Ishikawa (cell line): ENCODE measurements around the gene ACBD3.

Experiments used
- CEBPB ChIP-seq: IDR thresholded peaks from 2 replicates; pipeline ENCODE4 v1.6.1; 2012
- CREB1 ChIP-seq: IDR thresholded peaks from 2 replicates; pipeline ENCODE4 v1.6.1; 2012; ENCODE audit warnings: low read depth
- EGR1 ChIP-seq: IDR thresholded peaks from 2 replicates; pipeline ENCODE4 v1.6.1; 2012
- EP300 ChIP-seq: IDR thresholded peaks from 2 replicates; pipeline ENCODE4 v1.6.1; 2012; ENCODE audit warnings: borderline replicate concordance
- FOXM1 ChIP-seq: IDR thresholded peaks from 2 replicates; pipeline ENCODE4 v1.6.1; 2012; ENCODE audit warnings: low read depth, borderline replicate concordance
- MAX ChIP-seq: IDR thresholded peaks from 2 replicates; pipeline ENCODE4 v1.6.1; 2012
- NFIC ChIP-seq: IDR thresholded peaks from 2 replicates; pipeline ENCODE4 v1.6.1; 2012
- RAD21 ChIP-seq: IDR thresholded peaks from 2 replicates; pipeline ENCODE4 v1.6.1; 2012; ENCODE audit warnings: low read depth
- TAF1 ChIP-seq: IDR thresholded peaks from 2 replicates; pipeline ENCODE4 v1.6.1; 2012; ENCODE audit warnings: low read depth, mild to moderate bottlenecking
- TCF12 ChIP-seq: IDR thresholded peaks from 2 replicates; pipeline ENCODE4 v1.6.1; 2012; ENCODE audit warnings: low read depth
- TEAD4 ChIP-seq: IDR thresholded peaks from 2 replicates; pipeline ENCODE4 v1.6.1; 2012
- USF1 ChIP-seq: IDR thresholded peaks from 2 replicates; pipeline ENCODE4 v1.6.1; 2012
- ZBTB7A ChIP-seq: IDR thresholded peaks from 2 replicates; pipeline ENCODE4 v1.6.1; 2012; ENCODE audit warnings: low read depth
- TF ChIP-seq, protein P1 (sequence below): IDR thresholded peaks from 2 replicates; pipeline ENCODE4 v1.6.1; 2012; ENCODE audit warnings: low read depth, mild to moderate bottlenecking

ACBD3 gene

DNA sequence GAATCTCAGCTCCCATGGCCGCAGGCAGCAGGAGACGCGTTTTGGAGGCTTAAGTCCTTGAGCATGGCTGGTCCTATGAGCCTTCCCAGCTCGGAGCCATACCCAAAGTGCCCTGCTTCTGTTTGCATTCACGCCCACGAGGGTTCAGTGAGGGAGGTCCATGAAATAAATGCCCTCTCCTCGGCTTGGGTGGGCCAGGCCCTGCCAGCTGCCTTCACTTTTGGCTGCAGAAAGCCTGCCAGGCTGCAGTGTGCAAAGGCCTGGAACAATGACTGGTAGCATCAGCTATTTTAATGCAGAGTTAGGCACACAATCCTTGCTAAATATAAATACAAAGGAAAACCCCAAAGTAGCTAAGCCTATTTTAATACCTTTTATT is 74.7 kb downstream of the ACBD3 start:
- no peak for TF ChIP-seq CREB1
- TF ChIP-seq TCF12: no peak
- no peak for TF ChIP-seq MAX
- no peak for TF ChIP-seq CEBPB
- no peak for TF ChIP-seq ZBTB7A
- no peak for TF ChIP-seq FOXM1
- no peak for TF ChIP-seq TEAD4
- no peak for TF ChIP-seq NFIC
- TF ChIP-seq EP300: no peak
- no peak for TF ChIP-seq EGR1
- TF ChIP-seq TAF1: no peak

DNA sequence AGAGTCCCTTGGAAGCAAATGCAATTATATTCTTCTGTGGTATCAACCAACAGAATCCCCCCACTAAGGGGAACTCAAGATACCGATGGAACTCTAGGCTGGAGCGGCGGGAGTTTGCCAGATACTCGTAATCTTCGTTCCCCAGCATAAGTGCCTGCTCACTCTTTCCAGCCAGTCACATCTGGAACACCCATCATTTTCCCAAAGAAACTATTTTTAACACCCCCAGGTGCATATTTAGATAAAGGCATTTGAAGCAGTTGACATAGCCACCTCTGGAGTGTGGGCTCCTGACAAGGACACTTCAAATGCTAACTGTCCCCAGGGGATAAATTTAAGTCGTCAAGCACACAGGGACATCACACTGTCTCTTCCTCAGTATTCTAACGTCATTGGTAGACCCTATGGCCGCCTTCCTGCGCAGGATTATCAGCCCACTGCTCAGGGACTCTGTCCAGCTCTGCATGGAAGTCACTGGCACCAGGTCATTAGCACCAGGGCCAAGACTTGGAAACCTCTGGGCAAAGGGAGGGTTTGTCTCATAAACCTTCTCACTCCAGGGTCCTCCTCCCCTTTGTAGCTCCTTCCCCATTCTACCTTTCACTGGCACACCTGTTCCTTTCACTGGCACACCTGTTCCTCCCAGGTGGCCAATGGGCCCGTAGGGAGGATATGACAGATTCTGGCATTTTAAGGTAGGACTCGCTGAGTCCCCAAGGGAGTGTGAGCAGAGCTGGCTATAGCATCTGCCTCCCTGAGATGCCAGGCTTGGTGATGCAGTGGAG is 75.3 kb downstream of the ACBD3 start:
- TF ChIP-seq USF1 (no peak), FOXM1 (no peak), CREB1 (no peak), TAF1 (no peak), NFIC (no peak), EGR1 (no peak), RAD21 (no peak), CEBPB (no peak), EP300 (no peak), MAX (no peak), ZBTB7A (no peak)
- TF ChIP-seq, protein P1, sequence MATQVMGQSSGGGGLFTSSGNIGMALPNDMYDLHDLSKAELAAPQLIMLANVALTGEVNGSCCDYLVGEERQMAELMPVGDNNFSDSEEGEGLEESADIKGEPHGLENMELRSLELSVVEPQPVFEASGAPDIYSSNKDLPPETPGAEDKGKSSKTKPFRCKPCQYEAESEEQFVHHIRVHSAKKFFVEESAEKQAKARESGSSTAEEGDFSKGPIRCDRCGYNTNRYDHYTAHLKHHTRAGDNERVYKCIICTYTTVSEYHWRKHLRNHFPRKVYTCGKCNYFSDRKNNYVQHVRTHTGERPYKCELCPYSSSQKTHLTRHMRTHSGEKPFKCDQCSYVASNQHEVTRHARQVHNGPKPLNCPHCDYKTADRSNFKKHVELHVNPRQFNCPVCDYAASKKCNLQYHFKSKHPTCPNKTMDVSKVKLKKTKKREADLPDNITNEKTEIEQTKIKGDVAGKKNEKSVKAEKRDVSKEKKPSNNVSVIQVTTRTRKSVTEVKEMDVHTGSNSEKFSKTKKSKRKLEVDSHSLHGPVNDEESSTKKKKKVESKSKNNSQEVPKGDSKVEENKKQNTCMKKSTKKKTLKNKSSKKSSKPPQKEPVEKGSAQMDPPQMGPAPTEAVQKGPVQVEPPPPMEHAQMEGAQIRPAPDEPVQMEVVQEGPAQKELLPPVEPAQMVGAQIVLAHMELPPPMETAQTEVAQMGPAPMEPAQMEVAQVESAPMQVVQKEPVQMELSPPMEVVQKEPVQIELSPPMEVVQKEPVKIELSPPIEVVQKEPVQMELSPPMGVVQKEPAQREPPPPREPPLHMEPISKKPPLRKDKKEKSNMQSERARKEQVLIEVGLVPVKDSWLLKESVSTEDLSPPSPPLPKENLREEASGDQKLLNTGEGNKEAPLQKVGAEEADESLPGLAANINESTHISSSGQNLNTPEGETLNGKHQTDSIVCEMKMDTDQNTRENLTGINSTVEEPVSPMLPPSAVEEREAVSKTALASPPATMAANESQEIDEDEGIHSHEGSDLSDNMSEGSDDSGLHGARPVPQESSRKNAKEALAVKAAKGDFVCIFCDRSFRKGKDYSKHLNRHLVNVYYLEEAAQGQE: no peak

DNA sequence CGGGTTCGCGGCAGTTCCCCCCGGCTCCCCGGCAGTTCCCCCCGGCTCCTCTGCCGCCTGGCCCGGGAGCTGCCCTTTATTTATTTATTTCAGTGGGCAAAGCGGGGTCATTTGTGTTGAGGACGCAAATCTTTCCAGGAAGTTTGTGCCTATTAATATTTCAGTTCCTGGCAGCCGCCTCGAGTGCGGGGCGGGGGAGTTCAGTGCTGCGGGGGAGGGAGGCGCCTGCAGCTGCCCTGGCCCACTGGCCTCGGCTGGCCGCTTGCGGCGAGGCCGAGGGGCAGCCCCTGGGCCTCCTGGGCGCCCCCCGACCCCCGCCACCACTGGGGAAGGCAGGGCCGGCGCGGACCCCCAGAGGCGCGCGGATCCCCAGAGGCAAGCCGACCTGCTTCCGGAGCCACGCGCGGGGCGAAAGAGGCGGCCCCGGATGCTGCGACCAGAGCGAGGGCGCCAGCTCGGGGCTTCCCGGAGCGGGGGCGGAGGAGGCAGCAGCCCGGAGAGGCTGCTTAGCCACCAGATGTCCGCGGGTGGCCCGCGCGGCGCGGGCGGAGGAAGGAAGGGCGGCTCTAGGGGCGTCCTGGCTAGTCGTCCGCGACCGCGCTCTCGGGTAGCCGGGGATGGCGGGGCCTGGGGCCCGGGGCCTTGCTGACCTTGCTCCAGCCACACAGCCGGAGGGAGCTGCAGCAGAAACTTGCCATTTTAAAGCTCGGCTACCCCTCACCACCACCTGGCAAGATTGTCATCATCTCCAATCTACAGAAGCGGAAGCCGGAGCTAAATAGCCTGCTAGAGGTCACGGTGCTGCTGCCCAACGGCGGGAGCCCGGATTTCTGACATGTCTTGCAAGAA is 76.1 kb downstream of the ACBD3 start:
- TF ChIP-seq EGR1 (peak; percentile 95), TAF1 (peak; percentile 28; the same call in 1 of the 2 replicates), ZBTB7A (peak; percentile 75; the same call in 1 of the 2 replicates), FOXM1 (no peak), NFIC (no peak)

GRCh38 chr1:226109829-226110248 is 76.7 kb downstream of the ACBD3 start:
- no peak for TF ChIP-seq MAX
- TF ChIP-seq TAF1: no peak
- no peak for TF ChIP-seq TEAD4
- no peak for TF ChIP-seq TCF12
- TF ChIP-seq USF1: no peak
- TF ChIP-seq CEBPB: no peak
- TF ChIP-seq, protein P1: no peak
- no peak for TF ChIP-seq NFIC
- TF ChIP-seq FOXM1: no peak
- TF ChIP-seq ZBTB7A: no peak; the same call in 1 of the 2 replicates

DNA sequence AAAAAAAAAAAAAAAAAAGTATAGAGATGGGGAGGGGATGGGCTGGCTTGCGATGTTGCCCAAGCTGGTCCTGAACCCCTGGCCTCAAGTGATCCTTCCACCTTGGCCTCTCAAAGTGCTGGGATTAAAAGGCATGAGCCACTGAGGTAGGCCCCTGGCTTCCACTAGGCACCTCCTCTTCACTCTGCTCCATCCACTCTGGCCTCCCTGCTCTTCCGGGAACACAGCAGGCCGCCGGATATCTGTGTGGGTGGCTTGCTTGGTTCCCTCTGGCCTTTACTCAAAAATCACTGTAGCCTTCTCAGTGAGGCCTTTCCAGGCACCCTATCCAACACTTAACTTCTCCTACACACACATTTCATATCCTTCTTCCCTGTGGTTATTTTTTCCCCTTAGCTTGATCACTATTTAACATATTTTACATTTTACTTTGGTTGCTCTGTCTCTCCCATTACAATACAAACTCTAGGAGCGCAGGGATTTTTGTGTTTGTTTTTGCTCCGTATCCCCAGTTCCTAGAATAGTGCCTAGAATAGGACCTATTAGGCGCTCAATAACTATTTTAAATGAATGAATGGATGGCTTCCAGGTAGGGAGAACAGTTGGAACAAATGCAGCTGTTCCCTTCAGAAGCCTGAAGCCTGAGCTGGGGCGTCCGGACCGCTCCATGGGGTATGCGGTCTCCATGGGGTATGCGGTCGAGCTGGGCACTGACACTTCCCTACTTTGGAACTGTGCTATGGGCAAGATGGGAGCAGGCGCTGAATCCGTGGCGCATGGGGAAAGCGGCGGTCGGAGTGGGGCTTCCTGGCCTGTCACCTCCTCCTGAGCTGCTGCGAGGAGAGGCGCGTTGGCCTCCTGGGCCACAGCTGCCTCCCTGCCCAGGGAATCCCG is 77.4 kb downstream of the ACBD3 start:
- TF ChIP-seq USF1: no peak
- no peak for TF ChIP-seq RAD21
- TF ChIP-seq, protein P1: no peak
- TF ChIP-seq EGR1: peak; percentile 87
- peak; percentile 19; the same call in 1 of the 2 replicates for TF ChIP-seq NFIC
- no peak for TF ChIP-seq CREB1
